Limb (tissue), 2 donors: ENCODE data around the gene SIGLEC11.
"Not testable (repeated sequence)": the region's sequence is repeated elsewhere in the genome, so short reads cannot be mapped to it uniquely, and the experiment has no call there.

ENCODE experiments used
- DNase-seq, 2 donors: peaks; one replicate each; pipeline ENCODE4 v3.0.0-alpha.2; 2016; ENCODE audit errors: extremely low spot score in 2 of 2

SIGLEC11 gene

DNA sequence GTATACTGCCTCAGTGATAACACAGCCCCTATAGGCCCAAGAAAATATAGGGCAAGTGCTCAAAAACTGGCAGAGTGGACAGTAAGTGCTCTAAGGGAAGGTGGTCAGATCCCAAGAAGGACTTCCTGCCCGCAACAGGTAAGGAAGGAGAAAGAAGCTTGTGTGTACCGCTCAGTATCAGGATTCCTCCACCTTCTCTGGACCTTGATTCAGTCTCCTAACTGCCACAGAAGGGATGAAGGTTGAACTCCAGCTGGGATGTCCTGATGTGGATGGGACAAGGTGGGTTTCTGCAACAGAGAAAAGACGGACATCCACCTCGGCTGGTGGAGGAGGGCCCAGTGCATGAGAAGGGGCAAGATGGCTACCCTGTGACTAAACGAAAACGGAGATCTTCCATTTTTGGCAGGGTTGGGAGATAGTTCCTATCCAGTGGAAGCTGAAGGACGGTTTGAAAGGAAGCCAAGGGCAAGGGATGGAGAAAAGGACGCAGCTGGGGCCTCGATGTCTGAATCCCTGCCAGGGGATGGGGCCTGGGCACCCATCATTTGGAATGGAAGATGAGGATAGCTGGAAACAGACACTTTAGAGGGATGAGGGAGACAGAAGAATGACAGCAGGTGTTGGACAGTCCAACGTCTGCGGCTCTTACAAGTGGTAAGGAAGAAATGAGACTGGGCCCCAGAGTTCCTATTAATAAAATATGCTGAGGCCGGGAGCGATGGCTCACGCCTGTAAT is 33.3 kb downstream of the SIGLEC11 start:
- DNase-seq, result no peak

DNA sequence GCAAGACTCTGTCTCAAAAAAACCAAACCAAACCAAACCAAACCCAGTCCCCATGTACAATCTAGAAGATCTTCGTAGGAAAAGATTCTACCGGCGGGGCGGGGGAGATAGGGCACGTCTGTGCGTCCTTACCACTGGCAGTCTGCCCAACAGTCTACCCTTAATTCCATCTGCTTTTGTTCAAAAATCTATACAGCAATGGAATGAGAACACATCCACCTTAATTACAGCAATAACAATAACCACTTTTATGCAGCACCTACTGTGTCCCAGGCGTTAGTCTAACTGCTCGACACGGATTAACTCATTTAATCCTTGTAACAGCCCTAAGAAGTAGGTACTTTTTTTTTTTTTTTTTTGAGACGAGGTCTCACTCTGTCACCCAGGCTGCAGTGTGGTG is 34.5 kb downstream of the SIGLEC11 start:
- no peak for DNase-seq

DNA sequence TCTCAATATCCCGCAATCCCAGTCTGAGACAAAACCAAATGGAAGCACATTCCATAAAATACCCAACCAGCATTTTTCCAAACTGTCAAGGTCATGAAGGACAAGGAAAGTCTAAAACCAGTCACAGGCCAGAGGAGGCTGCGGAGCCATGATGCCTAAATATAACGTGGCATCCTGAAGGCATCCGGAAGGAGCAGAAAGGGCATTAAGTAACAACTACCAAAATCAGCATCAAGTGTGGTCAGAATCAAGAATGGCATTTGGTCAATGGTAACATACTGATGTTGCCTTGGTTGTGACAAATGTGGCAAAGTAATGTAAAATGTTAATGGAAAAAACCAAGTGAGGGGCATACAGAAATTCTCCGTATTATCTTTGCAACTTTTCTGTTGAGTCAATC is 35.5 kb downstream of the SIGLEC11 start:
- no peak for DNase-seq

DNA sequence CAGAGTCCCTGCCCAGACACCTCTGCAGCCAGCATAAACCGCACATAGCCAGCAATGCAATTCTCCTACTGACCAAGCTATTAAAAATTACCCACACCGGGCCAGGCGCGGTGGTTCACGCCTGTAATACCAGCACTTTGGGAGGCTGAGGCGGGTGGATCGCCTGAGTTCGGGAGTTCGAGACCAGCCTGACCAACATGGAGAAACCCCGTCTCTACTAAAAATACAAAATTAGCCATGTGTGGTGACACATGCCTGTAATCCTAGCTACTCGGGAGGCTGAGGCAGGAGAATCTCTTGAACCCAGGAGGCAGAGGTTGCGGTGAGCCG is 36.1 kb downstream of the SIGLEC11 start:
- DNase-seq, result not testable (repeated sequence)

DNA sequence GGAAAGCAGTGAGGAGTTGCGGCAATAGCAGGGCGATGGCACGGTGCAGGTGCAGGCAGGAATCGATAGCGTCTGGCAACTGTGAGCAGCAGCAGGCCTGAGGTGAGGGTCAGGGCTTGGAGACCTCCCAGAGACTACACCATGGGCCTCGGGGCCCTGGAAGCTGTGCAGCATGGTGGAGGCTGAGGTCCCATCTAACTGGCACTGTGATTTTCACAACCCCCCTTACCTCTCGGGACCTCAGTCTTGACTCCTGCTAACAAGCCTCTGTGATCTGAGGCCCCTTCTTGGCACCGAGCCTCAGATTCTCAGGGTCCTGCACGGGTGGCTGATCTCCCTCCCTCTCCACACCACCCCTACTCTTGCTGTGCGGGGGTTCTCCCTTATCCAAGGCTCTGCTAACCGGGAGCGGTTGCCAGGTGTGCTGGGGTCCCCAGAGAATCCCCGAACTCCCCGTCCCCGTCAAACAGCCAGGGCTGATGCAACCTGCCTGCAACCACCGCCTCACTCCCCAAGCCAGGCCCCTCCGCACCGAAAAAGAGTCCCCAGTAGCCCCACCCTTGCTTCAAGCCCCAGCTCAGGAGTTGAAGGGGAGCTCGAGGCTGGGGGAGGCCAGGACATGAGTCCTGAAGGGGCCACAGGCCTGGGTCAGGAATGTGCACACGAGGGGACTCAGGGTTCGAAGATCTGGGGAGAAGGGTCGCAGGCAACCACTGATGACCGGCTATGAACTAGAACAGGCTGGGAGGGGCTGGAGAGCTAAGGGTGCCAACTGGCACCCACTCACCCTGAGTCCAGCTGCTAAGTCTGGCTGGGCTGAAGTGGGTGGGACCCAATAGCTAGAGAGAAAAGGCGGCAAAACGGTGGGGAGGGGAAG is 36.7 kb downstream of the SIGLEC11 start:
- no peak for DNase-seq

DNA sequence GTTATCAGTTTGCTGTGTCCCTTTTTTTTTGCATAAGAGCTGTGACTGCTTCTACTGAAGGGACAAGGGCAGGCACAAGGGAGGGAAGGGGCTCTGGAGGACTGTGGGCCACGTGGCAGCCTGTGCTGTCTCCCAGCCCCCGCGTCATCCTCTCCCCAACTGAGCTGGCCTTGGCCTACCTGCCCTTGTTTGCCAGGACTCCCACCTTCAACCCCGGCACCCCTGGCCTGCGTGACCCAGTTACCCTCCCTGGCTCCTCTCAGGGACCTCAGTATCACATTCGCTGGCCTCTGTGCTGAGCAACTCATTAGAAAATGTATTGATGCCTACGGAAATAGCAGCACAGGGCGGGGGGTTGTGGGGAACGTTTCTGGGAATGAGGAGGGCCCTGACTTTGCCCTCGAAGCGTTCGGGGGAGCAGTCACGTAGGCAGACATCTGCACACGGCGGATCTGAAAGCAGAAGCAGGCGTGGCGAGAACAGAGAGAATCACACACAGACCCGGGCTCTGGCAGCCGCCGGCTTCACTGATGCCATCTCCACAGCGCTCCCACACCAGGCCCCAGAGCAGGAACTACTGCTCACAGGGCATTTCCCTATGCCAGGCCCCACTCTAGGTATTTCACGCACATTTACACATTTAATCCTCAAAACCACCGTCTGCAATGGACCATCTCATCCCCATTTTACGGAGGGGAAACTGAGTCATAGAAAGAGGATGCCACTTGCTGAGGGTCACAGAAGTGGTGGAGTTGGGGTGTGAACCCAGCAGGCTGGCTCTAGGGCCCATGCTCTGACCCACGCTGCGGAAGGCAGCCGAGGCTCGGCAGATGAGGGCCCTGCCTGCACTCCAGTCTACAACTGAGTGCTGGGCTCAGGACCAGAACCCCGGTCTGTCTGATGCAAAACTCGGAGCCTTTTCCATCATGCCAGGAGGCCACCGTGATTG is 37.6 kb downstream of the SIGLEC11 start:
- DNase-seq, result no peak

DNA sequence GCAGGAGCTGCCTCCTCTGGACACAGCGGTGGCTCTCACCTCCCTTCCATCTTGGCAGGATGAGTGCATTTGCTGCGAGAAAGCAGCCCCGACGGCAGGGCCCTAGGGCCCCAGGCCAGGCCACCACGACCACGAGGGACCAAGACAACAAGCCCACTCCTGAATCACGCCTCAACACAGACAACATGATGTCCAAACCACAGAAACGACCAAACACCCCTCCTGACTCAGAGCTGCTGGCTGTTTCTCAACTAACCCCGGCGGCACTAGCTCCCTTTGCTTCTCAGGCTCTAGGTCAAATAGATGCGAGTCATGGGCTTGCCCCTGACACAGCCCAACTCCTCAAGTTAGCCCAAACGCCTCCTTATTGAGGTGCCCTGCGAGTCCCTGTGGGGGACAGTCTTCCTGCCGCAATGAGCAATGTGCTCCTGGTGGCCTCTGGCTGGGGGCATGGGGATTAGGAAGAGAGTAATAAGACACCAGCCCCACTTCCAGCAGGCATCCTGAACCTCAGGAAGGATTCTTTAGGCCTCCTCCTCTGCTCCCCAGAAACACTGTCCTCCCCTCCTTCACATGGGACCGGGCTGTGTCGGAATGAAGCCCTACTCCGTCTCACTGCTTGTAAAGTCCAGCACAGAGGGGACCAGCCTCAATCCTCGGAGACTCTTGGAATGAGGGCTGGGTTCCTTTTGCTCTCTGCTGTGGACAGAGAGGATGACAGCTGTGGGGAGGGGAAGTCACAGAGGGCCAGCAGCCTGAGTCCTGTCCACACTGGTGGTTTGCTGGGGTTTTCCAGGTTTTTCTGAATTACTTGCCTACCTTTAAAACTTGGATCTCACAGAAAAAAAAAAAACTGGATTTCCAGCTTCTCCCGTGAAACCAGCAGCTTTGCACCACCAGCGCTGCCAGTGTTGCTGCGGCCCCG is 38.8 kb downstream of the SIGLEC11 start:
- no peak for DNase-seq

DNA sequence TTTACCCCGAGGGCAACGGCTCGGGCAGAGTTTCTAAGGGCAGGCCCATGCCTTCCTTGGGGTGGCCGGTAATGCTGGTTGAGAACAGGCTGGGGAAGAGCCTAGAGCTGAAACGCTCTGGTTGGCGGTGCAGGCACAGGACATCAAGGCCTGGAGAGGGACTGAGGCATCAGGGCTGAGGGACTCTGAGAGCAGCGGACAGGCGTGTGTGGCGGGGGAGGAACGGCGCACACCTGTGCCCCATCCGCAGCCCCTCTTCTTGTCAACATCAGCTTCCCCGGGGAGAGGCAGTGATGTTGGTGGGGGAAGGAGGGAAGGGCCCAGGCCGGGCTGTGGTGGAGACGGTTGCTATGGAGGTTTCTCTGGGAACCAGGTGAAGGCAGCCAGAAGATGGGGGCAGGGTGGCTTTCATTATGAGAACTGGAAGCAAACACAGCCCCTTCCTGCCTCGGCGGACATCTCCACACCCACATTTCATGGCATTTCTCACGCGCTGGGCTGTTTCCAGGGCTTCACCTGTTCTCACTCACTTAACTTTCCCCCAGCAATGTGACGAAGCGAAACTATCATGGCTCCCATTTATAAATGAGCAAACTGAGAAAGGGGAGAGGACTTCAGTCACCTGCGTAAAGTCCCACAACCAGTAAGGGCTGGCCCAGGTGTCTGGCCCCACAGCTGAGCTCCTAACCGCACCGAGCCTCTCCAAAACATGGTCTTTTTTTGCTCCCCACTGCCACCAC is 40.2 kb downstream of the SIGLEC11 start:
- no peak for DNase-seq

DNA sequence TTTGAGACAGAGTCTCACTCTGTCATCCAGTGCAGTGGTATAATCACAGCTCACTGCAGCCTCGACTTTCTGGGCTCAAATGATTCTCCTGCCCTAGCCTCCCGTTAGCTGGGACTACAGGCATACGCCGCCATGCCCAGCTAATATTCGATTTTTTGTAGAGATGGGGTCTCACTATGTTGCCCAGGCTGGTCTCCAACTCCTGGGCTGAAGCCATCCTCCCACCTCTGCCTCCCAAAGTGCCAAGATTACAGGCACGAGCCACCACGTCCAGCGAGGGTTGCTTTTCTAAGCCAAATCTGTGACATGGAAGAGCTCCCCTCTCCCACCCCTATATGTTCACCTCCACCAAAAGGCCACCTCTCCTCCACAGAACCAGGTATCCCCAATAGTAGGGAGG is 42.9 kb downstream of the SIGLEC11 start:
- DNase-seq, result no peak

DNA sequence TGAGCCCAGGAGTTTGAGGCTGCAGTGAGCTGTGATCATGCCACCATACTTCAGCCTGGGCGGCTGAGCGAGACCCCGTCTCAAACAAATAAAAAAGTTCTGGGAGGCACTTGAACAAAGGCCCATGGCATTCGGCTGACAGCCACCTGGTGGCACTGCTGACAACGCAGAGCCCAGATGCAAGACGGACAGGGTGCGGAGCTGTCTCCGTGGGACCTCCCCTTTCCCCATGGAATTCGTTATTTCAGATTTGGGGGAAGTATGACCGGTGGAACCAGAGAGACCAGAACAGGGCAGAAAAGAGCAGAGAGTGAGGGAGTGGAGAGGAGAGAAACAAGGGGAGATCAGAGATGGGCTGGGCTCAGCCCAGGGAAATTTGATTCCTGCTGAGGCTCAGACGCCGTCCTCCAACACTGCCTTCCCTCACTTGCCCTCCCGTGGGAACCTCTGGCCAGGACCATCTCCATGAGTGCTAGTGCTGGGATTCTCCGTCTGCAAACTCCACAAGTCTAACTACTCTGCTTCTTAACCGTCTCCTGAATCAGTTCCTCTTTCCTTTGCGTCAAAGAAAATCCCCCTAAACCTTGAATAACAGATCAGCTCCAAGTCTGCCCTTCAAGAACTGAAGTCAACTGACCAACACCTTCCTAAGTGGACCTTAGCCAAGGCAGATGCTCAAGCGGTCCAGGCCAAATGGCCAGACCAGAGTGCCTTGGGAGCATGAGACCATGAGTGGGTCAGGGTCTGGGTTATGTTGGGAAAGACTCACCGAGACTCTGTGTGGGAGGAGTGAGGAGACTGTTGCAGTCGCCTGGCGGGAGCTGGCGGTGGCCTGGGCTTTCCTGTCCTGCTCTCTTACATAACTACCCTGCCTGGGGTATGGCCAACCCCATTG is 43.9 kb downstream of the SIGLEC11 start:
- DNase-seq, result no peak

DNA sequence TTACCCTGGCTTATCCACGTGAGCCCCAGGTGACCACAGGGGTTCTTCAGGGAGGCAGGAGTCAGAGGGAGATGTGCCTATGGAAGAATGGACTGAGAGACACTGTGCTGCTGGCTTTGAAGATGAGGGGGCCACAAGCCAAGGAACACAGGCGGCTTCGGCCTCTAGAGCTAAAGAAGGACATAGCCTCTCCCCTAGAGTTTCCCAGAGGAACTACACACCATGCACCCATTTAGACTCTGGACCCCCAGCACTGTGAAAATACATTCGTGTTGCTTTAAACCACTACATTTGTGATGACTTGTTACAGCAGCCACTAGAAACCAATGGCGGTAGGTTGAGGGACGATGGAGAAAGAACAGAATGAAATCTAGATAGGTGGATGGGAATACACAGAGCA is 45.7 kb downstream of the SIGLEC11 start:
- no peak for DNase-seq

DNA sequence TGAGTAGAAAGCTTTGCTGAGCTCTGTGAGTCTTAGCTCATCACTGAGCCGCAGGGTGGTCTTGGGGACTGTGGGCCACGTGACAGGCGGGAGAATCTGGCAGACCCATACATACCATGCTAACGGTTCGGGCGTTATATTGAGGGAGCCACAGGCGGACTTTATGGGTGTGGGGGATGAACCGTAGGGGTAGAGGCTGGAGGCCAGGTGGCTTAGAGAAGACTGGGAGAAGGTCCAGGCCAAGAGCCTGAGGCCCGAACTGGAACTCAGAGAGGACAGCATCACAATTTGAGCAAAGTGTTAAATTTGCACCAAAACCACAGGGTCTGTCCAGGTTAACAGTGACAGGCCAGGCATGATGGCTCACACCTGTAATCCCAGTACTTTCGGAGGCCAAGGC is 47.3 kb downstream of the SIGLEC11 start:
- DNase-seq, result no peak

DNA sequence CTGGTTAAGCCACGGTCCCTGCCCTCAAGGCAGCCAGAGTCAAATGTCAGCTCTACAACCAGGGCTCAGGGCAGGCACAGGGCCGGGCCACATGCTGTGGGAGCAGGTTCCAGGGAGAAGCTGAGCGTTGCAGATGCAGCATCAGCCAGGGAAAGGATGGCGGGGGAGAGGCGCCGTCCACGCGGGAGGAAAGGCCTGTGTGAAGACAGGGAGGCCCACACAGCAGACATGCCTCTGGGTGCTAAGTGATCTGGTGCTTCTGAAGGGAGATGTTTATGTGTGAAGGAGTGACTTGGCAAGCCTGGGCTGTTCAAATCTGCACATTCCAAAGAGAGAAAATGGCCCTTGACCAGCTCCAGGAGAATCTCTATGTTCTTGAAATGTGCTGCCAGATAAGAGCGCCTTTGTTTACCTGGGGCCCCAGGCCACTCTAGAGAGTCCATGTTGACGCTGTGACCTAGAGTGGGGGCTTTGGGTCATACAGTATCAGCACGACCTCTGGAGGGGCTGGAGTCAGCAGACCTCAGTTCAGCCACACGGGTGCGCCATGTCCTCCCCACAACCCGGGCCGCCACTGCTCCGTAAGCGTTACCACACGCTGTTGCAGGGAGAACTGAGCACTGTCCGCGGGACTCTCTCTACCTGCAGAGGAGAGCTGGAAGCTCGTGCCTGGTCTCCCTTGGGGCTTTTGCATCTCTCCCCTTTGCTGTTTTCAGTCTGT is 47.8 kb downstream of the SIGLEC11 start:
- DNase-seq, result no peak

DNA sequence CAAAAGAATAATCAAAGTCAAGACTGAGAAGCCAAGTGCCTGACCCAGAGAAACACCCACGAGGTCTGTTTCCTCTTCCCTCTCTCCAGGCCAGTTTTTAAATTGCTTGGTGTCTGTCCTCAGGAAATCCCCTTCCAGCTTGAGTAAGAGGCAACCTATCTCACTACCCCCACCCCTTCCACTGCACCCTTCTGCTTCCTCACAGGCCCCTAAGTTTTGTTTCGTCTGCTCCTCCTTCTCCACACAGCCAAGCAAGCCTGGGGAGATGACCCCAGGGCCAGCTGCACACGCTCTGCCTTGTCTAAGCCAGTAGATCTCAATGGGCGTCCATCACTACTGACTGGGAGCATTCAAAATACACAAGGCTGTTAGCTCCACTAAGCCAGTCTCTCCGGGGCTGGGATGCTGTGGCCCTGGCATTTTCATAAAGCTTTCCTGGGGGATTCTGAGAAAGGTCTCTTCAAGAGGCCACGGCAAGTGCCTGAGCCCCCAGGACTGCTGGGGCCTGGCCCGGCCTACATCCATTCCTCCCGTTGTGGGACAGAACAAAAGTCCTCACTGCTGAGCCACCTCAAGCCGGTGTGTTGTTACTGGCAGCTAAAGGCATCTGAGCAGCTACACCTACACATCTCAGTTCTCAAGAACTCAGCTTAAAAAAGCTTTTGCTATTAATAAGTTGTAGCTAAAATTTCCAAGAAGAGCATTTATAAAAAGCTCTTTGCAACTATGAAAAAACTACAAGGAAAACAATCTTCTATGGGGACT is 49.4 kb downstream of the SIGLEC11 start:
- DNase-seq, result no peak

DNA sequence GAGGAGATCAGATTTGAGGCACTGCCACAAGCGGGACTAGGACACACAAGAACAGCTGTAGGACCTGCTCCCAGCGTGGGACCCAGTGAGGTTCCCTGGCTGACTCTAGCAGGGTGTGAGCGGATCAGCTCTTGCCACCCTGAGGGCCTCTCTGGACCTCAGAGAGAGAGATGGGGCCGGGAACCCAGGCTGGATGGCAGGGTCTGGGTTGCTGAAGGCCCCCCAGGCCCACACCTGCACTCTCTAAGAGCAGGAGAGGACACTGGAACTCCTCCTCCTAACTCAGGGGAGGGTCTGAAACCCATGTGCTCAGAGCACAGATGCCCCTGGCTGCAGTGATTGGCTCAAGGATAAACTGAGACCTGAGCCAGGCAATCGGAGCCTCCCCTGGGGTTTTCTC is 50.8 kb downstream of the SIGLEC11 start:
- DNase-seq, result no peak

DNA sequence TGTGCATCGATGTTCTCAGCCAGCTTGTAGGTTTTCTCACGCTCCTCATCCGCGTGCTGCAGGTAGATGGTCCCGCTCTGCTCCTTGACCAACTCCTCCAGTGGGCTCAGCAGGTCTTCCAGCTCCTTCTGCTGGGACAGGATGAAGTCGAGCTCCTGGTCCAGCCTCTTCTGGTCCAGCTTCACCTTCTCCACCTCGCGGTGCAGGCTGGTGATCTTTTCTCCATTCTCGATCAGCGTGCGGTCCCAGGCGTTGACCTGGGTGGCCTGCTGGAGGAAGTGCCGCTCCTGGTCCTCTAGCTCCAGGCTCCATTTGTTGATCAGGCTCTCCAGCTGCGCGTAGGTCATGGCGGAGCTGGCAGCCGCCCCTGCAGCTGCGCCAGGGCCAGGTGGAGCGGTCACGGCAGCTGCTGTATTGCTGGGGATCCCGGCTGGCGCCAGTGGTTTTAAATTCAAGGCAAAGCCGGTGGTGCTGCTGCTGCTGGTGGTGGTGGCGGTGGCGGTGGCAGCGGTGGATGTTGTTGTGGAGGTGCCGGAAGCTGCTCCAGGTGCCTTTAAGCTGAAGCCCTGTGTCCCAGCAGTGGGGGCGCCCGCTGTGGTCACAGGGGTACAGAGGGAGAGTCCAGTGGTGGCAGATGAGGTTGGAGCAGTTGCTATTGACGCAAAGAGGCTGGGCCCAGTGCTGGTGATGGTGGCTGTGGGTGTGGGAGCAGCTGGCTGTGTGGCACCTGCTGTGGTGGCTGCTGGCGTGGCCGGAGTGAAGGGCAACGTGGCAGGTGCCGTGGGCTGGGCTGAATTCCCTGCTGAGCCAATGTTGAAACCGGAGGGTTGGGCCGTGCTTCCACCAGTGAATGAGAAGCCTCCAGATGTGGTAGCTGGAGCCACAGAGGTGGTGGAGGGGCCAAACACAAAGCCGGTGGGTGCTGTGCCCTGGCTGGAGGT is 52.2 kb downstream of the SIGLEC11 start:
- no peak for DNase-seq
